Thyroid gland (tissue), 4 donors: ENCODE measurements around the gene DZIP1.

Experiments used
- CTCF ChIP-seq, 6 experiments: fragments of 200-600 bp in 3 of 6; fragments of 450-650 bp in 3 of 6; sonication (generic) in 3 of 6; IDR thresholded peaks; one replicate each; pipeline ENCODE4 v1.5.1; 2016 to 2019; ENCODE audit warnings: antibody characterized with exemption in 6 of 6, mild to moderate bottlenecking in 2 of 6, inconsistent platforms in 1 of 6, moderate library complexity in 1 of 6
- POLR2A ChIP-seq, 2 donors: fragments of 450-650 bp; IDR thresholded peaks; one replicate each; pipeline ENCODE4 v1.6.1; 2017; ENCODE audit warnings: antibody characterized with exemption in 2 of 2, mild to moderate bottlenecking in 2 of 2, moderate library complexity in 1 of 2

DNA sequence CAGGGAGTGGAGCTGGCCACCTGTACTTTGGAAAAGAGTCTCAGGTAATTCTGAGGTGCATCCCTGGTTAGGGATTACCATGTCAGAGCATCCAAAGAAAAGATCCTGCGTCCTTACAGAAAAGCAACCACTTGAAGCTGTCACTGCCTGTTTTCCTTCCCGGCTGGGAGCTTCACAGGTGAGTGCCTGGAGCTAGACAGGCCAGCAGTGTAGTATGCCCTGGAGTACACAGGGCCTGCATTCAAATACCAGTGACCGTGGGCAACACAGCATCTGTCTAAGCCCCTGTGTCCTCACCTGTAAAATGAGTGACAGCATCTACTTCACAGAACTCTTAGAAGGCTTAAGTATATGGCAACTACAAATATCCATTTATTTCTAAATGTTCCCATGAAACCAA lies 29.0 kb downstream of the DZIP1 start:
- TF ChIP-seq CTCF (IDR thresholded peaks at IDR 0.05) (no peak), POLR2A (IDR thresholded peaks at IDR 0.05) (no peak)
